ENCODE data around the gene PXDN.

PXDN gene

DNA sequence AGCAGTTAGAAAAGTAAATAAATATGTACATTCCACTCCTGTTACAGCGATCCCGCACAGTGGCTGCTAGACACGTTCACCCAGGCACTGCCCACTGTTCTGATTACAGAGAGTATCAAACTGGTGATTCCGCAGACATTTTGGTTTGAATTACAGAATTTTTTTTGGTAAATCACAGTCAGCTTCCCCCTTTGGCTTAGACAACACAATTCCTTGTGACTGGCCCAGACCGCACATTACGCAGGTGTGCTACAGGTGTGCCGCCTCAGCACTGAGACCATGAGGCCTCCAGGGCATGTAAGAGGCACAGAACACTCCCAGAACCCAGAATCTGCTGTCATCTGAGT lies 112.3 kb downstream of the PXDN start:
- no peaks in the 10 kb centered on the region for H3K36me3 ChIP-seq (replicated peaks; ENCODE audit: insufficient read depth, low read length)
- no peaks in the 10 kb centered on the region for H4K20me1 ChIP-seq (ENCODE audit: insufficient read depth, low read length)
- H3K4me1 ChIP-seq (ENCODE audit: low read length): no peaks in the 10 kb centered on the region
- peak overlapping the region; percentile 25; the same call in 1 of the 2 replicates for H3K27ac ChIP-seq (ENCODE audit: low read length)
- no peaks in the 10 kb centered on the region for H3K27me3 ChIP-seq (replicated peaks; ENCODE audit: insufficient read depth, low read length)
- no peak overlapping the region for H3K9ac ChIP-seq (ENCODE audit: low read length)
- H3K4me2 ChIP-seq (ENCODE audit: low read depth, low read length): no peak overlapping the region
- no peaks in the 10 kb centered on the region for H3F3A ChIP-seq (ENCODE audit: insufficient read depth, low read length)
- no peaks in the 10 kb centered on the region for H3K79me2 ChIP-seq (ENCODE audit: low read length)
- H2AFZ ChIP-seq (ENCODE audit: low read length): no peak overlapping the region
- no peaks in the 10 kb centered on the region for H3K9me3 ChIP-seq (replicated peaks; ENCODE audit: insufficient read depth, low read length)
- no peaks in the 10 kb centered on the region for H3K9me2 ChIP-seq (replicated peaks; ENCODE audit: insufficient read depth, low read length)
- no peak overlapping the region for H3K4me3 ChIP-seq (ENCODE audit: low read length)
- DNase-seq: peak; percentile 45
- TF ChIP-seq, protein P1, sequence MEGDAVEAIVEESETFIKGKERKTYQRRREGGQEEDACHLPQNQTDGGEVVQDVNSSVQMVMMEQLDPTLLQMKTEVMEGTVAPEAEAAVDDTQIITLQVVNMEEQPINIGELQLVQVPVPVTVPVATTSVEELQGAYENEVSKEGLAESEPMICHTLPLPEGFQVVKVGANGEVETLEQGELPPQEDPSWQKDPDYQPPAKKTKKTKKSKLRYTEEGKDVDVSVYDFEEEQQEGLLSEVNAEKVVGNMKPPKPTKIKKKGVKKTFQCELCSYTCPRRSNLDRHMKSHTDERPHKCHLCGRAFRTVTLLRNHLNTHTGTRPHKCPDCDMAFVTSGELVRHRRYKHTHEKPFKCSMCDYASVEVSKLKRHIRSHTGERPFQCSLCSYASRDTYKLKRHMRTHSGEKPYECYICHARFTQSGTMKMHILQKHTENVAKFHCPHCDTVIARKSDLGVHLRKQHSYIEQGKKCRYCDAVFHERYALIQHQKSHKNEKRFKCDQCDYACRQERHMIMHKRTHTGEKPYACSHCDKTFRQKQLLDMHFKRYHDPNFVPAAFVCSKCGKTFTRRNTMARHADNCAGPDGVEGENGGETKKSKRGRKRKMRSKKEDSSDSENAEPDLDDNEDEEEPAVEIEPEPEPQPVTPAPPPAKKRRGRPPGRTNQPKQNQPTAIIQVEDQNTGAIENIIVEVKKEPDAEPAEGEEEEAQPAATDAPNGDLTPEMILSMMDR (IDR thresholded peaks at IDR 0.05; ENCODE audit: low read length): no peak
- TF ChIP-seq EZH2 (optimal IDR thresholded peaks at IDR 0.05; ENCODE audit: low read depth, low read length): no peak
- TF ChIP-seq EZH2phosphoT487 (IDR thresholded peaks at IDR 0.05; ENCODE audit: low read length): no peak

DNA sequence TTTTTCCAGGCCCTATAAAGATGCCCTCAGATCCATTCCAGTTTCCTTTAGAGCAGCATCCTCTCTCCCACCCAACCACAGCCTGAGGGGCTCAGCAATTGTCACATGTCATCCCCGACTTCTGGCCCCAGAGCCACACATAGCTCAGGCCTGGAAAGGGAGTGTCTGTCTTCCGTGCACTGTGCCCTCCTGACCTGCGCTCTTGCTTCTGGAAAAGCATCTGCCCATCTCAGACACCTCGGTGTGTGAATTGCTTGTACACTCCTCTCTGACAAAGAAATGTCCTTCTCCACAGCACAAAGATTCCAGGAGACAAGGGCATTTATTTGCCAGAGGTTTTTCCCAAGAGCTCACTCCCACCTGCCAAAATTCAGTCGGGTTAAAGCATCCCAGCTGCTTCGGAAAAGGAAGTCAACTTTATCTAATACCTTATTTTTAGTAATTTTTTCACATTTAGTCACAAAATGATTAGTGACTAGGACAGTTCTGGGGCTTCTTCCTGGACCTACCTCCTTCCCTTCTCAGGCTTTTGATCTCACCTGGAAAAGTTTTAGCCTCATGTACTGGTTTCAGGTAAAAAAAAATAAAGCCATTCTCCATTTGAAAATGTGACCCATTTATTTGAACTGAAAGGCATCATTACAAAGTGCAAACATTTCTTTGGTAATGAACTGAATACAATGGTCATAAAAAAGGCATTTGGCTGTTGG lies 112.9 kb downstream of the PXDN start:
- no peaks in the 10 kb centered on the region for H3K9me3 ChIP-seq (replicated peaks; ENCODE audit: insufficient read depth, low read length)
- no peaks in the 10 kb centered on the region for H3K36me3 ChIP-seq (replicated peaks; ENCODE audit: insufficient read depth, low read length)
- H3K4me2 ChIP-seq (ENCODE audit: low read depth, low read length): no peak overlapping the region
- no peaks in the 10 kb centered on the region for H3K4me1 ChIP-seq (ENCODE audit: low read length)
- no peaks in the 10 kb centered on the region for H3F3A ChIP-seq (ENCODE audit: insufficient read depth, low read length)
- no peak overlapping the region for H2AFZ ChIP-seq (ENCODE audit: low read length)
- H3K27me3 ChIP-seq (replicated peaks; ENCODE audit: insufficient read depth, low read length): no peaks in the 10 kb centered on the region
- H3K27ac ChIP-seq (ENCODE audit: low read length): peak overlapping the region; percentile 25; the same call in 1 of the 2 replicates
- TF ChIP-seq, protein P1 (IDR thresholded peaks at IDR 0.05; ENCODE audit: low read length): no peak
- TF ChIP-seq EZH2phosphoT487 (IDR thresholded peaks at IDR 0.05; ENCODE audit: low read length): no peak
- no peak for TF ChIP-seq EZH2 (optimal IDR thresholded peaks at IDR 0.05; ENCODE audit: low read depth, low read length)
- H3K9ac ChIP-seq (ENCODE audit: low read length): no peak overlapping the region
- no peaks in the 10 kb centered on the region for H3K79me2 ChIP-seq (ENCODE audit: low read length)
- no peaks in the 10 kb centered on the region for H4K20me1 ChIP-seq (ENCODE audit: insufficient read depth, low read length)
- no peak overlapping the region for H3K4me3 ChIP-seq (ENCODE audit: low read length)
- DNase-seq: no peak
- no peaks in the 10 kb centered on the region for H3K9me2 ChIP-seq (replicated peaks; ENCODE audit: insufficient read depth, low read length)

DNA sequence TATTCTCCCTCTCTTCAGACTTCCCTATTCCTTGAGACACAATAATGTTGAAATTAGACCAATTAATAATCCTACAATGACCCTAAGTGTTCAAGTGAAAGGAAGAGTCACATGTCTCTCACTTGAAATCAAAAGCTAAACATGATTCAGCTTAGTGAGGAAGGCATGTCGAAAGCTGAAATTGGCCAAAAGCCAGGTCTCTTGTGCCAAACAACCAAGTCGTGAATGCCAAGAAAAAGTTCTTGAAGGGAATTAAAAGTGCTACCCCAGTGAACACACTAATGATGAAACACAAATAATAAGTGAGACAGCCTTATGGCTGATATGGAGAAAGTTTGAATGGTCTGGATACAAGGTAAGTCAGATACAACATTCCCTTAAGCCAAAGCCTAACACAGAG lies 115.4 kb downstream of the PXDN start:
- Histone ChIP-seq H3K9ac (ENCODE audit: low read length) (no peak overlapping the region), H3K27ac (ENCODE audit: low read length) (no peak overlapping the region), H3K79me2 (ENCODE audit: low read length) (no peaks in the 10 kb centered on the region), H3F3A (ENCODE audit: insufficient read depth, low read length) (no peaks in the 10 kb centered on the region), H3K27me3 (replicated peaks; ENCODE audit: insufficient read depth, low read length) (no peaks in the 10 kb centered on the region), H3K9me3 (replicated peaks; ENCODE audit: insufficient read depth, low read length) (no peaks in the 10 kb centered on the region), H2AFZ (ENCODE audit: low read length) (no peak overlapping the region), H3K36me3 (replicated peaks; ENCODE audit: insufficient read depth, low read length) (no peaks in the 10 kb centered on the region), H3K4me1 (ENCODE audit: low read length) (no peaks in the 10 kb centered on the region), H4K20me1 (ENCODE audit: insufficient read depth, low read length) (no peaks in the 10 kb centered on the region), H3K9me2 (replicated peaks; ENCODE audit: insufficient read depth, low read length) (no peaks in the 10 kb centered on the region), H3K4me2 (ENCODE audit: low read depth, low read length) (no peak overlapping the region), H3K4me3 (ENCODE audit: low read length) (no peak overlapping the region)
- TF ChIP-seq EZH2 (optimal IDR thresholded peaks at IDR 0.05; ENCODE audit: low read depth, low read length) (no peak), EZH2phosphoT487 (IDR thresholded peaks at IDR 0.05; ENCODE audit: low read length) (no peak)
- TF ChIP-seq, protein P1 (IDR thresholded peaks at IDR 0.05; ENCODE audit: low read length): no peak
- DNase-seq: no peak

All from MM.1S (cell line).